WTC11 (cell line): ENCODE data around the gene SLC31A1. TPM values are rescaled to one million over a fixed set of nuclear protein-coding genes. Genes with fewer than 3 reads are reported as not detected.

ENCODE experiments used
- ATAC-seq: fragments of 200-7000 bp; cut with Tn5 transposase; 2 replicates; pipeline ENCODE4 v1.10.0; 2021; ENCODE audit warnings: mild to moderate bottlenecking, moderate library complexity
- CTCF ChIA-PET: fragments of 300-600 bp; sonication (Branson Sonifier 250); formaldehyde crosslinking; loops from one replicate; lab custom pipeline; 2021; ENCODE audit warnings: antibody characterized with exemption; lab: Charles Lee
- POLR2A ChIA-PET: fragments of 350-600 bp; sonication (Branson Sonifier 250); formaldehyde crosslinking; loops from one replicate; lab custom pipeline; 2021; ENCODE audit warnings: antibody characterized with exemption; lab: Charles Lee
- DNase-seq: peaks from one replicate; pipeline ENCODE4 v3.0.0; 2021; ENCODE audit warnings: low spot score
- H3K27ac Mint-ChIP-seq: 2 replicates; pipeline ENCODE4 v1.8.0; 2021; ENCODE audit warnings: mixed read lengths
- H3K27me3 Mint-ChIP-seq: 2 replicates; pipeline ENCODE4 v1.8.0; 2021; ENCODE audit warnings: low read depth, mild to moderate bottlenecking, moderate library complexity, mixed read lengths
- H3K36me3 Mint-ChIP-seq: 2 replicates; pipeline ENCODE4 v1.8.0; 2021; ENCODE audit warnings: mixed read lengths
- H3K4me1 Mint-ChIP-seq: 2 replicates; pipeline ENCODE4 v1.8.0; 2022; ENCODE audit warnings: mixed read lengths
- H3K4me3 Mint-ChIP-seq: 2 replicates; pipeline ENCODE4 v1.8.0; 2021; ENCODE audit warnings: mild to moderate bottlenecking, moderate library complexity, mixed read lengths
- H3K9me3 Mint-ChIP-seq: 2 replicates; pipeline ENCODE4 v1.8.0; 2021; ENCODE audit warnings: mixed read lengths
- AR ChIP-seq: fragments of 250-450 bp; sonication (Bioruptor Pico); IDR thresholded peaks from 2 replicates; pipeline ENCODE4 v1.9.0; 2021; ENCODE audit warnings: mild to moderate bottlenecking
- ARID4B ChIP-seq: sonication (generic); formaldehyde crosslinking; IDR thresholded peaks from 2 replicates; pipeline ENCODE4 v1.8.0; 2023; ENCODE audit warnings: missing genetic modification reagents, mild to moderate bottlenecking, borderline replicate concordance
- CREM ChIP-seq: sonication (generic); formaldehyde crosslinking; IDR thresholded peaks from 2 replicates; pipeline ENCODE4 v1.8.1; 2022; ENCODE audit warnings: mild to moderate bottlenecking, missing genetic modification reagents, moderate library complexity
- ERG ChIP-seq: fragments of 250-450 bp; sonication (Bioruptor Pico); IDR thresholded peaks from 2 replicates; pipeline ENCODE4 v1.8.0; 2021; ENCODE audit warnings: mild to moderate bottlenecking
- ETV6 ChIP-seq: sonication (generic); formaldehyde crosslinking; IDR thresholded peaks from 2 replicates; pipeline ENCODE4 v1.8.1; 2022; ENCODE audit warnings: mild to moderate bottlenecking, missing genetic modification reagents
- FOXP4 ChIP-seq: sonication (generic); formaldehyde crosslinking; IDR thresholded peaks from 2 replicates; pipeline ENCODE4 v1.8.0; 2022; ENCODE audit warnings: mild to moderate bottlenecking, missing genetic modification reagents
- GABPB1 ChIP-seq: sonication (generic); formaldehyde crosslinking; IDR thresholded peaks from 2 replicates; pipeline ENCODE4 v1.8.1; 2023; ENCODE audit warnings: mild to moderate bottlenecking, missing genetic modification reagents
- GRHL2 ChIP-seq: fragments of 250-450 bp; sonication (Bioruptor Pico); IDR thresholded peaks from 2 replicates; pipeline ENCODE4 v1.8.0; 2022; ENCODE audit warnings: mild to moderate bottlenecking, moderate library complexity; ENCODE audit not compliant: insufficient replicate concordance, severe bottlenecking
- MAX ChIP-seq: sonication (generic); formaldehyde crosslinking; IDR thresholded peaks from 2 replicates; pipeline ENCODE4 v1.8.0; 2022; ENCODE audit warnings: mild to moderate bottlenecking, missing genetic modification reagents
- NFATC4 ChIP-seq: fragments of 250-450 bp; sonication (Bioruptor Pico); IDR thresholded peaks from 2 replicates; pipeline ENCODE4 v1.9.0; 2021; ENCODE audit warnings: mild to moderate bottlenecking
- NR2C2 ChIP-seq: sonication (generic); formaldehyde crosslinking; IDR thresholded peaks from 2 replicates; pipeline ENCODE4 v1.8.0; 2022; ENCODE audit warnings: mild to moderate bottlenecking, missing genetic modification reagents
- SP1 ChIP-seq: sonication (generic); formaldehyde crosslinking; conservative IDR thresholded peaks from 2 replicates; pipeline ENCODE4 v1.8.1; 2022; ENCODE audit warnings: missing genetic modification reagents
- TEAD1 ChIP-seq: sonication (generic); formaldehyde crosslinking; IDR thresholded peaks from 2 replicates; pipeline ENCODE4 v1.8.0; 2022; ENCODE audit warnings: mild to moderate bottlenecking, missing genetic modification reagents
- USF1 ChIP-seq: sonication (generic); formaldehyde crosslinking; IDR thresholded peaks from 2 replicates; pipeline ENCODE4 v1.8.0; 2022; ENCODE audit warnings: mild to moderate bottlenecking, missing genetic modification reagents
- ZNF138 ChIP-seq: sonication (generic); formaldehyde crosslinking; conservative IDR thresholded peaks from 2 replicates; pipeline ENCODE4 v1.8.1; 2022; ENCODE audit warnings: mild to moderate bottlenecking, moderate library complexity, missing genetic modification reagents
- ZNF232 ChIP-seq: sonication (generic); formaldehyde crosslinking; IDR thresholded peaks from 2 replicates; pipeline ENCODE4 v1.8.0; 2022; ENCODE audit warnings: mild to moderate bottlenecking, missing genetic modification reagents
- ZNF281 ChIP-seq: sonication (generic); formaldehyde crosslinking; IDR thresholded peaks from 2 replicates; pipeline ENCODE4 v1.8.0; 2023; ENCODE audit warnings: mild to moderate bottlenecking, missing genetic modification reagents
- ZNF425 ChIP-seq: fragments of 250-450 bp; sonication (Bioruptor Pico); conservative IDR thresholded peaks from 2 replicates; pipeline ENCODE4 v1.9.0; 2021; ENCODE audit warnings: mild to moderate bottlenecking
- total RNA-seq: library from RNA; stranded (reverse); gene quantifications from 3 replicates; pipeline ENCODE4 v1.2.3, GENCODE V29; 2021

SLC31A1 gene
- total RNA-seq, 1 experiment from 2014 or later, result 43.9 TPM

GRCh38 chr9:113275157-113276131, 54.1 kb downstream of the SLC31A1 start, which contains the start of the genes CDC26 and PRPF4:
CDC26 (minus strand) TSS chr9:113275572; CDS start chr9:113272507, 3,065 bp downstream.
PRPF4 (plus strand) TSS chr9:113275658; CDS start chr9:113275744, 86 bp downstream.
- CTCF ChIA-PET, result interaction anchor here (0.7 to 3.6 kb wide), 24 partner anchors 13 to 1258 kb away, joined by 3 to 38 read pairs (median 6); partner anchors contain the start of genes ALAD, BSPRY, C9orf43 and FKBP15
- DNase-seq (peak; percentile 97), ATAC-seq (peak; percentile 95)
- peaks cover 7% of the 10 kb centered on the region for H3K4me1 Mint-ChIP-seq
- no peak within 1 kb of the TSS for H3K27ac Mint-ChIP-seq
- H3K9me3 Mint-ChIP-seq, result no peaks in the 10 kb centered on the region
- no peak within 1 kb of the TSS for H3K4me3 Mint-ChIP-seq
- POLR2A ChIA-PET, result interaction anchor here (0.6 to 1.6 kb wide), 10 partner anchors 19 to 383 kb away, joined by 3 to 11 read pairs (median 4); partner anchors contain the start of genes C9orf43, FKBP15, POLE3 and SLC31A1
- H3K27me3 Mint-ChIP-seq, result no peaks in the 10 kb centered on the region
- peaks cover 51% of the 10 kb centered on the region for H3K36me3 Mint-ChIP-seq
- TF ChIP-seq CREM (CRISPR knock-in tag) (peak; percentile 96), USF1 (peak; percentile 15; the same call in 1 of the 2 replicates), ARID4B (CRISPR knock-in tag) (0 out of 2 replicates have a peak, but pooled peaks have one; percentile 51), NFATC4 (CRISPR knock-in tag) (no peak), AR (CRISPR knock-in tag) (no peak), ZNF425 (no peak), ZNF281 (CRISPR knock-in tag) (no peak), NR2C2 (CRISPR knock-in tag) (peak; percentile 81), ZNF232 (0 out of 2 replicates have a peak, but pooled peaks have one; percentile 13), ERG (CRISPR knock-in tag) (0 out of 2 replicates have a peak, but pooled peaks have one; percentile 25), ETV6 (CRISPR knock-in tag) (peak; percentile 58; the same call in 1 of the 2 replicates), GABPB1 (CRISPR knock-in tag) (peak; percentile 69), TEAD1 (CRISPR knock-in tag) (peak; percentile 77; the same call in 1 of the 2 replicates), GRHL2 (CRISPR knock-in tag) (no peak), ZNF138 (CRISPR knock-in tag) (no peak), SP1 (peak; percentile 84), MAX (CRISPR knock-in tag) (peak; percentile 89; the same call in 1 of the 2 replicates), FOXP4 (CRISPR knock-in tag) (no peak)
